Kidney (tissue), 14 donors: Measurements from ENCODE around the gene EML6. TPM values are rescaled to one million over a fixed set of nuclear protein-coding genes. Genes with fewer than 3 reads are reported as not detected.

Source experiments
- DNase-seq, 5 donors: peaks; one replicate each; pipeline ENCODE4 v3.0.0-alpha.2; 2013 to 2020
- FAIRE-seq: peaks from 2 replicates; lab custom pipeline; 2012; peaks lifted over from hg19 to GRCh38; lab: Jason Lieb, UNC
- H3K27ac ChIP-seq, 2 donors: one replicate each; pipeline ENCODE4 v1.7.0; 2013; ENCODE audit warnings: low read depth in 2 of 2, low read length in 2 of 2, inconsistent platforms in 1 of 2
- H3K27me3 ChIP-seq: one replicate; pipeline ENCODE4 v1.7.1; 2013; ENCODE audit warnings: low read length, inconsistent platforms; ENCODE audit not compliant: control insufficient read depth, insufficient read depth
- H3K36me3 ChIP-seq, 3 donors: one replicate each; pipeline versions ENCODE4 v1.7.0 to v1.7.1; 2013; ENCODE audit warnings: low read length in 3 of 3, control low read depth in 1 of 3, inconsistent platforms in 1 of 3; ENCODE audit not compliant: insufficient read depth in 3 of 3, control insufficient read depth in 2 of 3
- H3K4me1 ChIP-seq, 3 donors: one replicate each; pipeline versions ENCODE4 v1.7.0 to v1.7.1; 2013; ENCODE audit warnings: low read length in 3 of 3, inconsistent platforms in 1 of 3, low read depth in 1 of 3; ENCODE audit not compliant: control insufficient read depth in 2 of 3, insufficient read depth in 2 of 3
- H3K4me3 ChIP-seq, 3 donors: one replicate each; pipeline versions ENCODE4 v1.7.0 to v1.8.1; 2013; ENCODE audit warnings: low read length in 3 of 3, control low read depth in 1 of 3, inconsistent platforms in 1 of 3
- H3K9ac ChIP-seq, 3 donors: one replicate each; pipeline versions ENCODE4 v1.7.0 to v1.7.1; 2013; ENCODE audit warnings: low read length in 3 of 3, control low read depth in 1 of 3, inconsistent platforms in 1 of 3
- H3K9me3 ChIP-seq, 3 donors: one replicate each; pipeline versions ENCODE4 v1.7.0 to v1.7.1; 2013; ENCODE audit warnings: low read length in 3 of 3, control low read depth in 1 of 3, inconsistent platforms in 1 of 3; ENCODE audit not compliant: control insufficient read depth in 2 of 3, insufficient read depth in 1 of 3
- intact Hi-C: fragments of 100-400 bp; cut with DNase I; formaldehyde crosslinking; loops from one replicate; pipeline ENCODE4 v1.11.1; 2022
- polyA plus RNA-seq: library from polyadenylated mRNA; stranded (reverse); fragments of 350-450 nt; fragmentation: Illumina TruSeq; extraction: RNeasy Lipid Tissue Mini Kit (QIAGEN cat#74804); gene quantifications from one replicate; pipeline ENCODE4 v1.2.3, GENCODE V29; 2014; ENCODE audit warnings: low read depth, low replicate concordance; ENCODE audit not compliant: insufficient read depth
- total RNA-seq: library from RNA; stranded (reverse); fragmentation: NEBNext Ultra II Directional; extraction: Animal tissue kit (Norgen Biotek cat#: 25700); gene quantifications from one replicate; pipeline ENCODE4 v1.2.1, GENCODE V29; 2021
- TF ChIP-seq, protein P1 (sequence below): IDR thresholded peaks from 3 replicates; pipeline ENCODE4 v1.5.1; 2012; ENCODE audit warnings: mild to moderate bottlenecking, moderate library complexity, borderline replicate concordance; ENCODE audit not compliant: insufficient read depth; ENCODE audit errors: extremely low read depth
- donor health status: control.
- donor health status: control.
- donor health status: control.
- donor health status: control.
- donor health status: control.
- donor health status: DM: yes; HTN: yes; CAD: no.
- donor health status: Normal renal cell carcinoma (clear cell type).

The EML6 gene
- total and polyA plus RNA-seq, 2 donors from 2014 or later: 1.7 to 3.1 TPM

DNA sequence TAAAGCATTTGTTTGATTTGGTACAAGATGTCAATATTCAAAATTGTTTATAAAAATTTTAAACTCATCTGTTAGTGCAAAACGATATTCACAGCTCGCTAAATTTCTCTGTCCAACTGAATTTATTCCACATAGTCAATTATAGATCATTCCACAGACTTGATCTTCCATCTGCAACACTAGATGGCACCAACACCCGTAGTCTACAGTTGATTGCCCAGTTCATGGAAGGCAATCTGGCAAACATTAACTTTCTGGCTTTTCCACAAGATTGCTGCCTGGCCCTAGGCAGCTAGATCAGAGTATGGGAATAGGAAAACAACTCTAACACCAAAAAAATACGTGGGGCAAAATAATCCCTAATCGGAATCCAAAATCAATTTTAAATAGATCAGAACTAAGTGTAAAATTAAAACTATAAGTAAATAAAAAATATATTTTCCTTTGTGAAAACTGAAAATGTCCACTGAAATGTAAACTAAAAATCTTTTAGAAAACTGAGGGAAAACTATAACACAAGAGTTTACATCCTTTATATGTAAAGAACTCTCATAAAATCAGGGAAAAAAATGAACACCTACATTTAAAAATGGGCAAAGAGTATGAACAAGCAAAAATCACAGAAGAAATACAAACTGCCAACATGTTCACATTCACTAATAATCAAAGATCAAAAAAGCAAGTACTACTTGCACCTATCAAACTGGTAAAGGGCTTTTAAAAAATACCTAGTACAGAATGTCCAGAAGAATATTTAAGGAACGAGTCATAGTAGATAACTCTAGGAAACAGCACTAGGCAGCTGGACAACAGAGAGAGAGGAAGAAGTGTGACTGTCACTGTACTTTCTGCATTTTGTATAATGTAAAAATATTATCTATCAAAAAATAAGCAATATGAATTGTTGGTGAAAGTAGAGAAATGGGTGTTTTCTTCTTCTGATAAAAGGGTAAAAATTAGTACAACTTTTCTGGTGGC lies 291.8 kb downstream of the EML6 start:
- Histone ChIP-seq H3K4me1 (peaks cover 0 to 31% (median 6%) of the 10 kb centered on the region in 3 donors), H3K4me3 (peak overlapping the region in 1 of 3 donors; percentile 28), H3K9ac (peak overlapping the region in 2 of 3 donors; percentile 23 to 55), H3K27ac (peak overlapping the region; percentile 7 to 28), H3K36me3 (no peaks in the 10 kb centered on the region), H3K9me3 (no peaks in the 10 kb centered on the region), H3K27me3 (no peaks in the 10 kb centered on the region)
- DNase-seq: peak in 4 of 5 donors; percentile 43 to 90 (median 70)
- peak; percentile 96 for FAIRE-seq
- intact Hi-C loops: loop anchor here (10.0 kb wide), 1 partner anchor 150 kb away; no protein-coding TSS in a partner anchor
- TF ChIP-seq, protein P1, sequence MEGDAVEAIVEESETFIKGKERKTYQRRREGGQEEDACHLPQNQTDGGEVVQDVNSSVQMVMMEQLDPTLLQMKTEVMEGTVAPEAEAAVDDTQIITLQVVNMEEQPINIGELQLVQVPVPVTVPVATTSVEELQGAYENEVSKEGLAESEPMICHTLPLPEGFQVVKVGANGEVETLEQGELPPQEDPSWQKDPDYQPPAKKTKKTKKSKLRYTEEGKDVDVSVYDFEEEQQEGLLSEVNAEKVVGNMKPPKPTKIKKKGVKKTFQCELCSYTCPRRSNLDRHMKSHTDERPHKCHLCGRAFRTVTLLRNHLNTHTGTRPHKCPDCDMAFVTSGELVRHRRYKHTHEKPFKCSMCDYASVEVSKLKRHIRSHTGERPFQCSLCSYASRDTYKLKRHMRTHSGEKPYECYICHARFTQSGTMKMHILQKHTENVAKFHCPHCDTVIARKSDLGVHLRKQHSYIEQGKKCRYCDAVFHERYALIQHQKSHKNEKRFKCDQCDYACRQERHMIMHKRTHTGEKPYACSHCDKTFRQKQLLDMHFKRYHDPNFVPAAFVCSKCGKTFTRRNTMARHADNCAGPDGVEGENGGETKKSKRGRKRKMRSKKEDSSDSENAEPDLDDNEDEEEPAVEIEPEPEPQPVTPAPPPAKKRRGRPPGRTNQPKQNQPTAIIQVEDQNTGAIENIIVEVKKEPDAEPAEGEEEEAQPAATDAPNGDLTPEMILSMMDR: peak; percentile 81

DNA sequence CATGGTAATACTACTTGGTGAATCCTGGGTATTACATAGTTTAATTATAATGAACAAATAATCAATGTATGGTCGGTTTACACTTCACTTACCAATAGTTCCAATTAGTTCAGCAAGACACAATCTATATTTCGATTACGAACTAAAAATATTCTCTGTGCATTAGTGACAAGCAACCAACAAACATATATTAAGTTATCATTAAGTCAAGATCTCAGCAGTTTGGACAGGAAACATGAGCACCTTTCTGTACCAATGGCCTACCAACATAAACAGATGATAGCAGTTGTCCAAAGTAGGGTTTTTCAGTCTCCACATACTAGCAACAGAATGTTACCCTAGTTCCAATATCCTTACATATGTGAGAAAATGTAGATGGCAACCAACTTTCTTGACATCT lies 294.0 kb downstream of the EML6 start:
- no peak overlapping the region for H3K4me3 ChIP-seq
- no peak overlapping the region for H3K9ac ChIP-seq
- no peak for DNase-seq
- no peak overlapping the region for H3K27ac ChIP-seq
- H3K36me3 ChIP-seq: no peaks in the 10 kb centered on the region
- H3K9me3 ChIP-seq: no peaks in the 10 kb centered on the region
- FAIRE-seq: no peak
- no peaks in the 10 kb centered on the region for H3K27me3 ChIP-seq
- intact Hi-C loops: loop anchor here (10.0 kb wide), 1 partner anchor 147 kb away; no protein-coding TSS in a partner anchor
- peaks cover 0 to 16% (median 0%) of the 10 kb centered on the region in 3 donors for H3K4me1 ChIP-seq
- TF ChIP-seq, protein P1: no peak

DNA sequence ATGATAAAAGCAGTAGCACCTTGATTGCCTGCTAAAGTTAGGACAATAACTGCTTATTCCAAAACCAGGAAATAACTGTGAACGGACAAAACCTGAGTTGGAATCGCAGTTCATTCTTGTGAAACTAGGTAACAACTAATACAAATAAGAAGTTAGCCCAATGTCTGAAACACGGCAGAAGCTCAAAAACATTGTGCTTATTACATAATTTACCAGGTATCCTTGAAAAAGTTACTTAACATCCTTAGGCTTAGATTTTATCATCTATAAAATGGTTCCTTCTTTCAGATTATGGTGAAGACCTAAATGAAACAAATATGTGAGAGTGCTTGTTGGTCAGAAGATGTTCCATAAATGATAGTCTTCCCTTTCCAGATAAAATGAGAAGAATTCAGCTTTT lies 294.4 kb downstream of the EML6 start:
- Histone ChIP-seq H3K9ac (no peak overlapping the region), H3K27me3 (no peaks in the 10 kb centered on the region), H3K9me3 (no peaks in the 10 kb centered on the region), H3K36me3 (no peaks in the 10 kb centered on the region), H3K4me3 (no peak overlapping the region), H3K4me1 (peaks cover 0 to 12% (median 0%) of the 10 kb centered on the region in 3 donors), H3K27ac (no peak overlapping the region)
- intact Hi-C loops: loop anchor here (10.0 kb wide), 1 partner anchor 147 kb away; no protein-coding TSS in a partner anchor
- DNase-seq: no peak
- no peak for FAIRE-seq
- TF ChIP-seq, protein P1: no peak
